IMR-90 (cell line): ENCODE measurements around the gene ITIH4. TPM values are rescaled to one million over a fixed set of nuclear protein-coding genes. Genes with fewer than 3 reads are reported as not detected.

Source experiments
- ATAC-seq: fragments of 200-7000 bp; cut with Tn5 transposase; 2 replicates; pipeline ENCODE4 v1.9.1; 2020; ENCODE audit warnings: low read depth, mild to moderate bottlenecking, moderate library complexity
- BruUV-seq: library from RNA; stranded (reverse); fragments of 400-500 nt; replicated peaks from 2 replicates; lab custom pipeline; 2021; lab: Mats Ljungman, UMichigan
- CTCF ChIA-PET: fragments of 300-600 bp; formaldehyde crosslinking; extraction: SDS; loops from one replicate; lab custom pipeline; 2021; ENCODE audit warnings: antibody characterized with exemption; lab: Yijun Ruan, JAX
- POLR2A ChIA-PET: fragments of 300-600 bp; sonication (Branson Sonifier 250); formaldehyde crosslinking; loops from one replicate; lab custom pipeline; 2022; ENCODE audit warnings: antibody characterized with exemption; ENCODE audit not compliant: unreplicated experiment; lab: Charles Lee
- DNase-seq: peaks from one replicate; pipeline ENCODE4 v3.0.0; 2013
- H2AFZ ChIP-seq: replicated peaks from 2 replicates; pipeline ENCODE3; 2013; ENCODE audit warnings: low read length, mild to moderate bottlenecking; ENCODE audit not compliant: poor library complexity
- H2AK5ac ChIP-seq: 2 replicates; pipeline ENCODE4 v1.6.1; 2013; ENCODE audit warnings: low read depth, low read length, inconsistent platforms
- H2AK9ac ChIP-seq: replicated peaks from 2 replicates; pipeline ENCODE3; 2013; ENCODE audit warnings: mild to moderate bottlenecking, low read depth, low read length, moderate library complexity; ENCODE audit not compliant: poor library complexity
- H2BK120ac ChIP-seq: 2 replicates; pipeline ENCODE4 v1.6.1; 2013; ENCODE audit warnings: low read depth, low read length, inconsistent platforms
- H2BK15ac ChIP-seq: 3 replicates; pipeline ENCODE4 v1.6.1; 2013; ENCODE audit warnings: low read depth, low read length, inconsistent platforms
- H2BK20ac ChIP-seq: 2 replicates; pipeline ENCODE4 v1.6.1; 2013; ENCODE audit warnings: low read depth, mild to moderate bottlenecking, inconsistent platforms, low read length, moderate library complexity
- H2BK5ac ChIP-seq: 2 replicates; pipeline ENCODE4 v1.6.1; 2013; ENCODE audit warnings: mild to moderate bottlenecking, low read depth, low read length, inconsistent platforms; ENCODE audit not compliant: poor library complexity, severe bottlenecking
- H3K14ac ChIP-seq: replicated peaks from 2 replicates; pipeline ENCODE4 v1.6.1; 2013; ENCODE audit warnings: low read depth, low read length, inconsistent platforms
- H3K18ac ChIP-seq: 2 replicates; pipeline ENCODE4 v1.6.1; 2013; ENCODE audit warnings: low read depth, low read length, control low read depth
- H3K23ac ChIP-seq: 2 replicates; pipeline ENCODE4 v1.6.1; 2013; ENCODE audit warnings: low read depth, low read length, inconsistent platforms
- H3K27ac ChIP-seq: 2 replicates; pipeline ENCODE4 v1.5.1; 2013; ENCODE audit warnings: mild to moderate bottlenecking, control low read depth, low read length; ENCODE audit not compliant: insufficient read depth
- H3K27me3 ChIP-seq: 2 replicates; pipeline ENCODE4 v1.6.1; 2013; ENCODE audit warnings: low read length; ENCODE audit not compliant: control insufficient read depth, insufficient read depth
- H3K36me3 ChIP-seq: 2 replicates; pipeline ENCODE4 v1.6.1; 2013; ENCODE audit warnings: low read length, mixed read lengths; ENCODE audit not compliant: control insufficient read depth, insufficient read depth
- H3K4ac ChIP-seq: 2 replicates; pipeline ENCODE4 v1.6.1; 2013; ENCODE audit warnings: low read depth, low read length, inconsistent platforms
- H3K4me1 ChIP-seq: 2 replicates; pipeline ENCODE4 v1.6.1; 2013; ENCODE audit warnings: low read length, mixed read lengths; ENCODE audit not compliant: control insufficient read depth, insufficient read depth
- H3K4me2 ChIP-seq: 2 replicates; pipeline ENCODE4 v1.6.1; 2013; ENCODE audit warnings: low read depth, mild to moderate bottlenecking, control low read depth, low read length, moderate library complexity
- H3K4me3 ChIP-seq: 2 replicates; pipeline ENCODE4 v1.5.1; 2013; ENCODE audit warnings: low read depth, mild to moderate bottlenecking, control low read depth, low read length, moderate library complexity; ENCODE audit not compliant: insufficient read depth
- H3K56ac ChIP-seq: 2 replicates; pipeline ENCODE4 v1.6.1; 2013; ENCODE audit warnings: low read length, inconsistent platforms; ENCODE audit not compliant: insufficient read depth; ENCODE audit errors: extremely low read depth
- H3K79me1 ChIP-seq, 2 experiments: 2 replicates each; pipeline ENCODE4 v1.6.1; 2013; ENCODE audit warnings: low read length in 2 of 2, inconsistent platforms in 1 of 2, low read depth in 1 of 2
- H3K9ac ChIP-seq: 2 replicates; pipeline ENCODE4 v1.6.1; 2013; ENCODE audit warnings: low read depth, low read length, control low read depth
- H3K9me1 ChIP-seq: 2 replicates; pipeline ENCODE4 v1.6.1; 2013; ENCODE audit warnings: low read length, inconsistent platforms; ENCODE audit not compliant: insufficient read depth
- H3K9me3 ChIP-seq: 2 replicates; pipeline ENCODE4 v1.6.1; 2013; ENCODE audit warnings: low read length; ENCODE audit not compliant: control insufficient read depth, insufficient read depth
- H4K20me1 ChIP-seq: 2 replicates; pipeline ENCODE4 v1.6.1; 2013; ENCODE audit warnings: low read length, inconsistent platforms; ENCODE audit not compliant: insufficient read depth
- H4K5ac ChIP-seq: 2 replicates; pipeline ENCODE4 v1.6.1; 2013; ENCODE audit warnings: mild to moderate bottlenecking, low read depth, low read length, control low read depth
- H4K8ac ChIP-seq, 2 experiments: 2 replicates each; pipeline ENCODE4 v1.6.1; 2013; ENCODE audit warnings: low read depth in 2 of 2, low read length in 2 of 2, control low read depth in 1 of 2, inconsistent platforms in 1 of 2
- H4K91ac ChIP-seq: 2 replicates; pipeline ENCODE4 v1.6.1; 2013; ENCODE audit warnings: low read depth, low read length, inconsistent platforms; ENCODE audit not compliant: insufficient read depth
- CTCF ChIP-seq: conservative IDR thresholded peaks from 2 replicates; pipeline ENCODE4 v1.5.1; 2012; ENCODE audit warnings: mild to moderate bottlenecking, low read depth, low read length, improper control_type of control experiment
- MAFK ChIP-seq: IDR thresholded peaks from 2 replicates; pipeline ENCODE4 v1.6.1; 2012; ENCODE audit warnings: low read depth, low read length, improper control_type of control experiment
- POLR2A ChIP-seq: IDR thresholded peaks from 2 replicates; pipeline ENCODE4 v1.6.1; 2012; ENCODE audit warnings: mild to moderate bottlenecking, low read depth, low read length
- RAD21 ChIP-seq: IDR thresholded peaks from 2 replicates; pipeline ENCODE4 v1.6.1; 2012; ENCODE audit warnings: low read length, improper control_type of control experiment
- SMC3 ChIP-seq: fragments of 150-350 bp; IDR thresholded peaks from 2 replicates; pipeline ENCODE4 v1.6.1; 2016; ENCODE audit warnings: low read depth, mild to moderate bottlenecking, antibody characterized with exemption, low read length, moderate library complexity
- WGBS, 2 experiments: methylation state at CpG; one replicate each; pipeline versions ENCODE4 v1.1.5 to v1.1.7; 2013; ENCODE audit warnings: missing lambda C conversion rate in 2 of 2; ENCODE audit not compliant: insufficient read length in 1 of 2; ENCODE audit errors: extremely low coverage in 2 of 2; 5-methylcytosine and 5-hydroxymethylcytosine counted together
- dilution Hi-C: fragments of 300-500 bp; cut with HindIII; formaldehyde crosslinking; loops from one replicate; pipeline ENCODE4 v1.14.3; 2018; ENCODE audit warnings: low sequenced_read_pairs; ENCODE audit not compliant: unreplicated experiment
- in situ Hi-C: fragments of 300-500 bp; cut with MboI; formaldehyde crosslinking; loops from 3 replicates; pipeline ENCODE4 v1.14.3; 2019; ENCODE audit warnings: low sequenced_read_pairs, inconsistent platforms, mixed read lengths
- intact Hi-C: fragments of 100-400 bp; cut with micrococcal nuclease; formaldehyde crosslinking; loops from 2 replicates; pipeline ENCODE4 v1.10.0; 2022
- polyA plus RNA-seq, 3 experiments: library from polyadenylated mRNA; depleted of rRNA; stranded (reverse); fragments of >200 nt; gene quantifications; 2 replicates each; pipeline ENCODE4 v1.2.3, GENCODE V29; 2012; ENCODE audit warnings: low replicate concordance in 1 of 3
- total RNA-seq: library from RNA; depleted of rRNA; stranded (reverse); fragments of >200 nt; gene quantifications from 2 replicates; pipeline ENCODE4 v1.2.3, GENCODE V29; 2012

ITIH4 gene
- total and polyA plus RNA-seq, 2 of the 4 experiments (the other 2 are of a cell fraction): 0.26 to 0.36 TPM

GRCh38 chr3:52851348-52851747 is 20.9 kb upstream of the ITIH4 start:
- H4K91ac ChIP-seq: no peak overlapping the region

More at GRCh38 chr3:52851348-52851747, 20.9 kb upstream of the ITIH4 start:
- Histone ChIP-seq H3K27me3 (no peaks in the 10 kb centered on the region), H3K9ac (no peak overlapping the region), H3K56ac (no peak overlapping the region), H3K36me3 (peaks cover 18% of the 10 kb centered on the region), H3K14ac (no peak overlapping the region), H2AK9ac (no peak overlapping the region), H3K27ac (no peak overlapping the region), H4K8ac (no peak overlapping the region), H4K5ac (no peak overlapping the region), H2AK5ac (no peak overlapping the region), H2BK15ac (no peak overlapping the region), H3K9me3 (no peaks in the 10 kb centered on the region), H3K23ac (no peak overlapping the region), H3K4me2 (no peak overlapping the region), H2AFZ (no peak overlapping the region), H3K9me1 (peaks cover 3% of the 10 kb centered on the region; the same call in 1 of the 2 replicates), H2BK20ac (no peak overlapping the region), H3K4ac (no peak overlapping the region), H3K4me3 (no peak overlapping the region), H3K4me1 (peaks cover 7% of the 10 kb centered on the region; the same call in 1 of the 2 replicates), H3K79me1 (peaks cover 0 to 3% of the 10 kb centered on the region in 2 experiments; a peak in 1 of 4 replicates), H3K18ac (no peak overlapping the region), H2BK5ac (no peak overlapping the region), H4K20me1 (peaks cover 7% of the 10 kb centered on the region; the same call in 1 of the 2 replicates), H2BK120ac (no peak overlapping the region)
- peak; percentile 74 for ATAC-seq
- dilution Hi-C loops (no loop called here), in situ Hi-C loops (loop anchor here (5.0 kb wide), 1 partner anchor 211 kb away; no protein-coding TSS in a partner anchor), intact Hi-C loops (loop anchor here (1.0 to 2.0 kb wide), 4 partner anchors 83 to 259 kb away; no protein-coding TSS in a partner anchor)
- TF ChIP-seq POLR2A (no peak), RAD21 (peak; percentile 85), MAFK (no peak), CTCF (peak; percentile 74), SMC3 (peak; percentile 81)
- DNase-seq: peak; percentile 49
- 100% methylated on average over 1 of the region's 3 CpGs; no CpG with 5 or more reads in 1 of the 2 experiments for WGBS, 2 experiments
- CTCF ChIA-PET: interaction anchor here (0.8 to 1.1 kb wide), 2 partner anchors 42 to 84 kb away, joined by 3 to 5 read pairs; no protein-coding TSS in a partner anchor
- BruUV-seq: no TSS peak
- POLR2A ChIA-PET: no interaction called here
